Measurements from ENCODE around the gene AP4S1.

DNA sequence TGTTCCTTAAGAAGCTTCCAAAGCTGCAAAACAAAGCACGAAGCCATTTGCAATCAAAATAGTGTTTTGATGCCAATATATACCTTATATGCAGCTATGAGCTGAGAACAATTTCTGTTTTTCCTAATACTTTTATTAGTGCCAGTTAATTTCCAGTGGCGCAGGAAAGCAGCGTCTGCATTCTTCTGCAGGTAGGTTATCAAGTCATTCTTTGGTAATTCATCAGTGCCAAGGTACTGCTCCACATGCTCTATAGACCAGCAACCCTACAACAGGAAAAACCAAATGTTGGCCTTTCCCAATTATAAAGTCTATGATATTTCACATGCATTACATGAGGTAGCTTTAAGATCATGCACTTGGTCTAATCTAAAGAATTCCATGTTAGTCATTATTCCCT, 88.3 kb downstream of the AP4S1 start:
- TF ChIP-seq, protein P1, sequence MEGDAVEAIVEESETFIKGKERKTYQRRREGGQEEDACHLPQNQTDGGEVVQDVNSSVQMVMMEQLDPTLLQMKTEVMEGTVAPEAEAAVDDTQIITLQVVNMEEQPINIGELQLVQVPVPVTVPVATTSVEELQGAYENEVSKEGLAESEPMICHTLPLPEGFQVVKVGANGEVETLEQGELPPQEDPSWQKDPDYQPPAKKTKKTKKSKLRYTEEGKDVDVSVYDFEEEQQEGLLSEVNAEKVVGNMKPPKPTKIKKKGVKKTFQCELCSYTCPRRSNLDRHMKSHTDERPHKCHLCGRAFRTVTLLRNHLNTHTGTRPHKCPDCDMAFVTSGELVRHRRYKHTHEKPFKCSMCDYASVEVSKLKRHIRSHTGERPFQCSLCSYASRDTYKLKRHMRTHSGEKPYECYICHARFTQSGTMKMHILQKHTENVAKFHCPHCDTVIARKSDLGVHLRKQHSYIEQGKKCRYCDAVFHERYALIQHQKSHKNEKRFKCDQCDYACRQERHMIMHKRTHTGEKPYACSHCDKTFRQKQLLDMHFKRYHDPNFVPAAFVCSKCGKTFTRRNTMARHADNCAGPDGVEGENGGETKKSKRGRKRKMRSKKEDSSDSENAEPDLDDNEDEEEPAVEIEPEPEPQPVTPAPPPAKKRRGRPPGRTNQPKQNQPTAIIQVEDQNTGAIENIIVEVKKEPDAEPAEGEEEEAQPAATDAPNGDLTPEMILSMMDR (IDR thresholded peaks at IDR 0.05) = no peak
- no peak for TF ChIP-seq POLR2A (IDR thresholded peaks at IDR 0.05)
